Panc1 (cell line): ENCODE data around the gene FGF14. TPM values are rescaled to one million over a fixed set of nuclear protein-coding genes. Genes with fewer than 3 reads are reported as not detected.

Source experiments
- ATAC-seq: fragments of 200-7000 bp; cut with Tn5 transposase; 2 replicates; pipeline ENCODE4 v1.9.1; 2020; ENCODE audit warnings: mild to moderate bottlenecking, moderate library complexity
- BruUV-seq: library from RNA; stranded (reverse); fragments of 400-500 nt; replicated peaks from 2 replicates; lab custom pipeline; 2021; lab: Mats Ljungman, UMichigan
- CTCF ChIA-PET: fragments of 300-600 bp; sonication (Branson Sonifier 250); formaldehyde crosslinking; loops from one replicate; lab custom pipeline; 2022; ENCODE audit warnings: antibody characterized with exemption; lab: Charles Lee
- POLR2A ChIA-PET: fragments of 300-600 bp; sonication (Branson Sonifier 250); formaldehyde crosslinking; loops from one replicate; lab custom pipeline; 2022; ENCODE audit warnings: antibody characterized with exemption; lab: Charles Lee
- DNase-seq: peaks from one replicate; pipeline ENCODE4 v3.0.0-alpha.2; 2010; ENCODE audit warnings: low read depth, low spot score
- H3K27ac ChIP-seq: 2 replicates; pipeline ENCODE4 v1.5.1; 2011; ENCODE audit warnings: mild to moderate bottlenecking, low read length, inconsistent platforms
- H3K27me3 ChIP-seq: fragments of 200-500 bp; sonication (Bioruptor generic); 2 replicates; pipeline ENCODE4 v1.6.0; 2014; ENCODE audit warnings: low read length, inconsistent platforms; ENCODE audit not compliant: control insufficient read depth, insufficient read depth
- H3K36me3 ChIP-seq: fragments of 200-500 bp; sonication (Bioruptor generic); 2 replicates; pipeline ENCODE4 v1.5.1; 2014; ENCODE audit warnings: inconsistent platforms, mild to moderate bottlenecking, low read length, moderate library complexity; ENCODE audit not compliant: control insufficient read depth, insufficient read depth
- H3K4me1 ChIP-seq: 2 replicates; pipeline ENCODE4 v1.5.1; 2011; ENCODE audit warnings: inconsistent platforms, mild to moderate bottlenecking, low read length, moderate library complexity; ENCODE audit not compliant: control insufficient read depth, insufficient read depth
- H3K4me3 ChIP-seq, 2 experiments: 2 replicates each; pipeline ENCODE4 v1.5.1; 2011 to 2012; ENCODE audit warnings: low read depth in 2 of 2, low read length in 2 of 2, mild to moderate bottlenecking in 2 of 2, inconsistent platforms in 1 of 2, moderate library complexity in 1 of 2
- H3K9me3 ChIP-seq: fragments of 200-500 bp; sonication (Bioruptor generic); 2 replicates; pipeline ENCODE4 v1.5.1; 2014; ENCODE audit warnings: low read depth, mild to moderate bottlenecking, inconsistent platforms, low read length, moderate library complexity; ENCODE audit not compliant: control insufficient read depth, insufficient read depth
- POLR2AphosphoS5 ChIP-seq: IDR thresholded peaks from 2 replicates; pipeline ENCODE4 v1.6.1; 2012; ENCODE audit warnings: mild to moderate bottlenecking, low read depth, low read length, moderate library complexity
- SIN3A ChIP-seq: IDR thresholded peaks from 2 replicates; pipeline ENCODE4 v1.6.1; 2012; ENCODE audit warnings: low read depth, mild to moderate bottlenecking, low read length, moderate library complexity, borderline replicate concordance; ENCODE audit not compliant: insufficient read depth
- TCF7L2 ChIP-seq: IDR thresholded peaks from 2 replicates; pipeline ENCODE4 v1.6.1; 2011; ENCODE audit warnings: mild to moderate bottlenecking, low read depth, low read length, inconsistent platforms
- in situ Hi-C: cut with HindIII; loops from 2 replicates; pipeline ENCODE4 v1.10.0; 2016; ENCODE audit warnings: low sequenced_read_pairs, low pct_unique_long_range_greater_than_20kb
- intact Hi-C: fragments of 100-400 bp; cut with micrococcal nuclease; formaldehyde crosslinking; loops from one replicate; pipeline ENCODE4 v1.10.0; 2022; ENCODE audit not compliant: unreplicated experiment
- total RNA-seq: library from RNA; stranded (reverse); gene quantifications from one replicate; pipeline ENCODE4 v1.2.1, GENCODE V29; 2021; ENCODE audit not compliant: unreplicated experiment
- TF ChIP-seq, protein P1 (sequence below), 2 experiments: IDR thresholded peaks; 2 replicates each; pipeline ENCODE4 v1.6.1; 2011 to 2012; ENCODE audit warnings: low read depth in 2 of 2, control low read depth in 1 of 2, low read length in 1 of 2, mild to moderate bottlenecking in 1 of 2, moderate library complexity in 1 of 2; ENCODE audit not compliant: insufficient read depth in 1 of 2
- TF ChIP-seq, protein P2 (sequence below): fragments of 450-650 bp; IDR thresholded peaks from 2 replicates; pipeline ENCODE4 v1.5.1; 2017; ENCODE audit warnings: mild to moderate bottlenecking

FGF14 gene
- total RNA-seq, 1 experiment from 2014 or later: 0.03 TPM

DNA sequence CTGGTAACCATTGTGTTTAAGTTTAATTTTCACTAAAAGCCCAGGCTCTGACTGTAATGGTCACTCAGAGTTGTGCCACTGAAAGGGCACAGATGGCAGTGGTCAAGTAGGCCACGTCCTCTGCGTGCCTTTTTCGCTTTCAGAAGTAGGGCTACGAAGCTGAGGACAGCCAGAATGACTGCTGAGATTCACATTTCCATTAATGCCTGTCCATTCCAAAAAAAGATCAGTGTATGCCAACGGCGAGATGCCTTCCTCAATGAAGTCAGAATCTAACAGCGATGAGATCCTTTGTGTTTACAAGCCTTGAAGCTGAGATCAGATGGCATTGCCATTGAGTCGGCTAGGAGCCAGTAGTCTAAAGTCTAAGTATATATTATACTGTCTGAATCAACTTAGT is 311.3 kb downstream of the FGF14 start:
- Histone ChIP-seq H3K9me3 (no peaks in the 10 kb centered on the region), H3K27ac (no peak overlapping the region), H3K4me3 (no peak overlapping the region), H3K4me1 (no peaks in the 10 kb centered on the region), H3K27me3 (no peaks in the 10 kb centered on the region), H3K36me3 (no peaks in the 10 kb centered on the region)
- POLR2A ChIA-PET: no interaction called here
- ATAC-seq (no peak), DNase-seq (no peak)
- in situ Hi-C loops: no loop called here
- BruUV-seq: no TSS peak
- no peak for TF ChIP-seq TCF7L2
- TF ChIP-seq, protein P1, sequence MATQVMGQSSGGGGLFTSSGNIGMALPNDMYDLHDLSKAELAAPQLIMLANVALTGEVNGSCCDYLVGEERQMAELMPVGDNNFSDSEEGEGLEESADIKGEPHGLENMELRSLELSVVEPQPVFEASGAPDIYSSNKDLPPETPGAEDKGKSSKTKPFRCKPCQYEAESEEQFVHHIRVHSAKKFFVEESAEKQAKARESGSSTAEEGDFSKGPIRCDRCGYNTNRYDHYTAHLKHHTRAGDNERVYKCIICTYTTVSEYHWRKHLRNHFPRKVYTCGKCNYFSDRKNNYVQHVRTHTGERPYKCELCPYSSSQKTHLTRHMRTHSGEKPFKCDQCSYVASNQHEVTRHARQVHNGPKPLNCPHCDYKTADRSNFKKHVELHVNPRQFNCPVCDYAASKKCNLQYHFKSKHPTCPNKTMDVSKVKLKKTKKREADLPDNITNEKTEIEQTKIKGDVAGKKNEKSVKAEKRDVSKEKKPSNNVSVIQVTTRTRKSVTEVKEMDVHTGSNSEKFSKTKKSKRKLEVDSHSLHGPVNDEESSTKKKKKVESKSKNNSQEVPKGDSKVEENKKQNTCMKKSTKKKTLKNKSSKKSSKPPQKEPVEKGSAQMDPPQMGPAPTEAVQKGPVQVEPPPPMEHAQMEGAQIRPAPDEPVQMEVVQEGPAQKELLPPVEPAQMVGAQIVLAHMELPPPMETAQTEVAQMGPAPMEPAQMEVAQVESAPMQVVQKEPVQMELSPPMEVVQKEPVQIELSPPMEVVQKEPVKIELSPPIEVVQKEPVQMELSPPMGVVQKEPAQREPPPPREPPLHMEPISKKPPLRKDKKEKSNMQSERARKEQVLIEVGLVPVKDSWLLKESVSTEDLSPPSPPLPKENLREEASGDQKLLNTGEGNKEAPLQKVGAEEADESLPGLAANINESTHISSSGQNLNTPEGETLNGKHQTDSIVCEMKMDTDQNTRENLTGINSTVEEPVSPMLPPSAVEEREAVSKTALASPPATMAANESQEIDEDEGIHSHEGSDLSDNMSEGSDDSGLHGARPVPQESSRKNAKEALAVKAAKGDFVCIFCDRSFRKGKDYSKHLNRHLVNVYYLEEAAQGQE (IDR thresholded peaks at IDR 0.05; ENCODE audit: insufficient read depth in 1 of 2, low read depth in 2 of 2, low read length in 1 of 2): no peak
- TF ChIP-seq, protein P2, sequence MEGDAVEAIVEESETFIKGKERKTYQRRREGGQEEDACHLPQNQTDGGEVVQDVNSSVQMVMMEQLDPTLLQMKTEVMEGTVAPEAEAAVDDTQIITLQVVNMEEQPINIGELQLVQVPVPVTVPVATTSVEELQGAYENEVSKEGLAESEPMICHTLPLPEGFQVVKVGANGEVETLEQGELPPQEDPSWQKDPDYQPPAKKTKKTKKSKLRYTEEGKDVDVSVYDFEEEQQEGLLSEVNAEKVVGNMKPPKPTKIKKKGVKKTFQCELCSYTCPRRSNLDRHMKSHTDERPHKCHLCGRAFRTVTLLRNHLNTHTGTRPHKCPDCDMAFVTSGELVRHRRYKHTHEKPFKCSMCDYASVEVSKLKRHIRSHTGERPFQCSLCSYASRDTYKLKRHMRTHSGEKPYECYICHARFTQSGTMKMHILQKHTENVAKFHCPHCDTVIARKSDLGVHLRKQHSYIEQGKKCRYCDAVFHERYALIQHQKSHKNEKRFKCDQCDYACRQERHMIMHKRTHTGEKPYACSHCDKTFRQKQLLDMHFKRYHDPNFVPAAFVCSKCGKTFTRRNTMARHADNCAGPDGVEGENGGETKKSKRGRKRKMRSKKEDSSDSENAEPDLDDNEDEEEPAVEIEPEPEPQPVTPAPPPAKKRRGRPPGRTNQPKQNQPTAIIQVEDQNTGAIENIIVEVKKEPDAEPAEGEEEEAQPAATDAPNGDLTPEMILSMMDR: no peak
- no peak for TF ChIP-seq SIN3A
- no peak for TF ChIP-seq POLR2AphosphoS5
- CTCF ChIA-PET: no interaction called here
- intact Hi-C loops: no loop called here

DNA sequence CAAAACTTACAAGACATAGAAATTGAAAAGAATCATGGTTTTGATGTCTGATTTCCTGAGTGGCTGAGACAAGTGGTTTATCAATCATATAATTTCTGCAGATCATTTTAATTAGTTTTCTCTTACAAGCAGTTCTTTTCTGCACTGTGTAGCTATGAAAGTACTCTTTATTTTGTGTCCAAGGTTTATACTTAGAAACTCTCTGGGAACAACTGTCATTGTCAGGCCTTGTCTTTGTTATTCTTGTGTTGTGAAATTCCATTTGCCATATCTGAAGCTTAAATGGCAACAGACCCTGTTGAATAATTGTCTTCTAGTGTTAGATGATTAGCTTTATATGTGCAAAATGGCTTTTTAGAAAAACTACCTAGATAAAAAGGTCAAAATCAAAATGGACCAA is 312.1 kb downstream of the FGF14 start:
- in situ Hi-C loops (no loop called here), intact Hi-C loops (no loop called here)
- Histone ChIP-seq H3K4me1 (no peaks in the 10 kb centered on the region), H3K9me3 (no peaks in the 10 kb centered on the region), H3K4me3 (no peak overlapping the region), H3K27ac (no peak overlapping the region), H3K27me3 (no peaks in the 10 kb centered on the region), H3K36me3 (no peaks in the 10 kb centered on the region)
- ChIA-PET POLR2A (no interaction called here), CTCF (no interaction called here)
- TF ChIP-seq, protein P1 (IDR thresholded peaks at IDR 0.05; ENCODE audit: insufficient read depth in 1 of 2, low read depth in 2 of 2, low read length in 1 of 2): no peak
- TF ChIP-seq POLR2AphosphoS5: no peak
- TF ChIP-seq TCF7L2: no peak
- TF ChIP-seq SIN3A: no peak
- TF ChIP-seq, protein P2: no peak
- DNase-seq (no peak), ATAC-seq (no peak)
- BruUV-seq: no TSS peak
